A204.1 (cell line): ENCODE results near the gene PHF19.

ENCODE experiments used
- FAIRE-seq: peaks from 2 replicates; lab custom pipeline; 2012; peaks lifted over from hg19 to GRCh38; lab: Jason Lieb, UNC

The PHF19 gene

GRCh38 chr9:120891884-120892747, 15.1 kb upstream of the PHF19 start:
- no peak for FAIRE-seq

GRCh38 chr9:120891245-120891883, 14.4 kb upstream of the PHF19 start:
- no peak for FAIRE-seq

DNA sequence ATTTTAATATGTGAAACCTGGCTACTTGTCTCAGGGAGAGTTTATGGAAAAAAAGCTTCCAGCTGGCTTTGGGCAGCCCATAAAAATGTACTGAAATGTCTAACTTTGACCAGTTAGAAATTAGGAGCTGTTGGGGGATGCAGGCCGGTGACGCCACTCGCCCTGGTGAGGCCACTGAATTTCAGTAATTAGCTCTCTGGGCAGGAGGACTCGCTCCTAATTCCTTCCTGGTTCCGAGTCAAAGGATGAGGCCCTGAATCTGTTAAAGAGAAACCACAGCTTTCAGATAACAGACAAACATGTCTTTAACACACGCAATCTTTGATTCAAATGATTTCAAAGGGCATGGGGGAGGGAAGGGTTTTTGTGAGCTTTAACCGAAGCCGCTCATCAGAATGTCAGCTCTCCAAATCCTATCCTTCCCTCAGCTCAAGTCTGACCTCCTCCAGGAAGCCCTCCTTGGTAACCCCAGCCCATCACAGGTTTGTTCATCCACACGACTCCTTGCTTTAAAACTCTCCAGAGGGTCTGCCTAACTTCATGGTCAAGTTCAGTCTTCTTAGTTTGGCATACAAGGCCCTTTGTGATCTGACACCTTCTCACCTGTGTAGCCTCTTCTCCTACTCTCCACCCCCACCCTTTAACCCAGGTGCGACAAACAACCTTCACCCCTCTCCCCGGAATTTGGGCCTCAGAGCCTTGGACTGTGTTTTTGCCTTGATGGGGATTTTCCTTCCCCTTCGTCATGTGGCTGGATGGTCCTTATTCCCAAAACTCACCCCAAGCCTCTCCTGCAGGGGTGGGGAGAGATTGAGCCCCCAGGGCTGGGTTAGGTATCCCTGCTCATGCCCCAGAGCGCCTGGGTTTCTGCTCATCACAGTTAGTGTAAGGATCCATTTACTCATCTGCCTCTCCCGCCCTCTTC, 13.6 kb upstream of the PHF19 start:
- FAIRE-seq, result no peak

DNA sequence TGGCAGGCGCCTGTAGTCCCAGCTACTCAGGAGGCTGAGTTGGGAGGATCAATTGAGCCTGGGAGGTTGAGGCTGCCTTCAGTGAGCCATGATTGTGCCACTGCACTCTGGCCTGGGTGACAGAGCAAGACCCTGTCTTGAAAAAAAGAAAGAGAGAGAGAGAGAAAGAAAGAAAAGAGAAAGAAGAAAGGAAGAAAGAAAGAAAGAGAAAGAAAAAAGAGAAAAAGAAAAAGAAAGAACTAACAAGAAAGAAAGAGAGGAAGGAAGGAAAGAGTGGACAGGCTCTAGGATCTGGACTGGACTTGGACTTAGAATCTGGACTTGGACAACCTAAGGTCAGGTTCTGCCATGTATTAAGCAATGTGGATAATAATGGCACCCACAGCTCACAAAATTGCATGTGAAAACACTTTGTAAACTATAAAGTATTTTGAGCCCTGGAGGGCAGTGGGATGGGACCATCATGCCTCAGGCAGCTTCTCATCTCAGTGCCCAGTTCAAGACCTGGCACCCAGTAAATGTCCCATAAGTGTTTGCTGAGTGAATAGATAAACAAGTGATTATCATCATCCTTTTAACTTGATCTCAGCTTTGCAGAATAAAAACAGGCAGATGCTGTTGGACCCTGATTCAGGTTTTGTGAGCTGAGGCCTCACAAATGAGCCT, 12.8 kb upstream of the PHF19 start:
- FAIRE-seq, result no peak

DNA sequence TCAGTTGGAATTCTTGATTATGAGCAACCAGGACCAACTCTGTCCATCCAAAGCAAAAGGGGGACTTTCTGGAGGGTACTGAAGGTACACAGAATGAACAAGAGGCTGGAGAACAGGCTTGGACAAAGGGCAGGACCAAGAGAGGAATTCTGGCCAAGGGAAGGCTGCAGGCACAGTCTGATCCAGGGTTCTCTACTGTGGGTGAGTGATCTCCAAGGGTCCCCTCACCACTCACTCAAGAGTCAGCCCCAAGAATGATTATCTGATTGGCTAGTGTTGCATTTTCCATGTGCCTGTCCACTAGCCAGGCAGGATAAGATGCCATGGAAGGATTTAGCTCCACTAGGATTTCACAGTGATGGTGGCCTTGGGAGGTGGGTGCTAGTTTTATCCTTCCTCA, 11.6 kb upstream of the PHF19 start:
- no peak for FAIRE-seq

- no peak for FAIRE-seq
These were observed 9.5 kb upstream of the PHF19 start for GRCh38 chr9:120886490-120886967.

DNA sequence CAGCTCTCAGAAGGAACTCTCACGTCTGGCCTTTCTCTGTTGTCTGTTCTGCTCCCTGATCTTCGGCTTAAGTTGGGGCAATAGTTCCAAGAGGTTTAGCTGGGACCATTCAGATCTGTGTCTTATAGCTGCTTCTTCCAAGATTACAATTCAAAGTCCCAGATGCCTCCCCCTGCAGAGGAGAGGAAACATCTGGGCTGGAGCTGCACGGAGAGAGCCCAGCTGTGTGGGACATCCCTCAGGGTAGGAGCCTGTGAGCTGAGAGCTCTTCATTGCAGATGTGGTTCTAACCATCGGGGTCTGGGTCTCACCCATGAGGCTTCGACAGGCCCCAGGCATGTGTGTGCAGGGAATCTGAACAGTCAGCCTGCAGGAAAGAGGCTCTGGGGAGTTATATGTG, 9.0 kb upstream of the PHF19 start:
- no peak for FAIRE-seq

DNA sequence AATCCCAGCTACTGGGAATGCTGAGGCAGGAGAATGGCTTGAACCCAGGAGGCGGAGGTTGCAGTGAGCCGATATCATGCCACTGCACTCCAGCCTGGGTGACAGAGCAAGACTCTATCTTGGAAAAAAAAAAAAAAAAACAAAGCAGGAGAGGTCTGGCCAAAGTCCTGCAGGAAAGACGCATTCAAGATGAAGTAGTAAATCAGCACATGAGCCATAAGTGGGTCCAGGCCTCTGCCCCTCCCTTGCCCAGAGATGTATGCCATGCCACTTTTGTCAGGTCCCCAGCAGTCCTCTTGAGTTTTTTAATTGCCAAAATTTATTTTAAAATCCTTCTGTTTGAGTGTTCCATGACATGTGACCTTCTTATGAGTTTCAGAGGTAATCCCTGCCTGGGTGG, 8.5 kb upstream of the PHF19 start:
- no peak for FAIRE-seq

DNA sequence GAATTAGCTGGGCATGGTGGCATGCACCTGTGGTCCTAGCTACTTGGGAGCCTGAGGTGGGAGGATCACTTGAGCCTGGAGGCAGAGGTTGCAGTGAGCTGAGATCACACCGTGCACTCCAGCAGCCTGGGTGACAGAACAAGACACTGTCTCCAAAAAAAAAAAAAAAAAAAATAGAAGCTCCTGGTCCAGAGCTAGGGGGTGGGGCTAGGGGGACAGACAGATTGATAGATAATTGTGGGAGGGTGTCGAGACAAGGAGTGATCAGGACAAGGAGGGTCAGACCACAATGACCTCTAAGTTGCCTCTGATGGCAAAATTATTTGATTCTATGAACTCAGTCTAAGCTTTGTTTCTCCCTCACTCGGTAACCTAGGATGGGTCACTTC, 6.6 kb upstream of the PHF19 start:
- FAIRE-seq, result no peak

GRCh38 chr9:120882935-120883607, 6.1 kb upstream of the PHF19 start:
- FAIRE-seq, result no peak

- no peak for FAIRE-seq
These were observed 2.5 kb upstream of the PHF19 start for GRCh38 chr9:120879446-120879845.

- FAIRE-seq, result no peak
These were observed 1.5 kb upstream of the PHF19 start for GRCh38 chr9:120878188-120879130.

GRCh38 chr9:120877276-120878034, 467 bp upstream of the PHF19 start:
- FAIRE-seq, result no peak

DNA sequence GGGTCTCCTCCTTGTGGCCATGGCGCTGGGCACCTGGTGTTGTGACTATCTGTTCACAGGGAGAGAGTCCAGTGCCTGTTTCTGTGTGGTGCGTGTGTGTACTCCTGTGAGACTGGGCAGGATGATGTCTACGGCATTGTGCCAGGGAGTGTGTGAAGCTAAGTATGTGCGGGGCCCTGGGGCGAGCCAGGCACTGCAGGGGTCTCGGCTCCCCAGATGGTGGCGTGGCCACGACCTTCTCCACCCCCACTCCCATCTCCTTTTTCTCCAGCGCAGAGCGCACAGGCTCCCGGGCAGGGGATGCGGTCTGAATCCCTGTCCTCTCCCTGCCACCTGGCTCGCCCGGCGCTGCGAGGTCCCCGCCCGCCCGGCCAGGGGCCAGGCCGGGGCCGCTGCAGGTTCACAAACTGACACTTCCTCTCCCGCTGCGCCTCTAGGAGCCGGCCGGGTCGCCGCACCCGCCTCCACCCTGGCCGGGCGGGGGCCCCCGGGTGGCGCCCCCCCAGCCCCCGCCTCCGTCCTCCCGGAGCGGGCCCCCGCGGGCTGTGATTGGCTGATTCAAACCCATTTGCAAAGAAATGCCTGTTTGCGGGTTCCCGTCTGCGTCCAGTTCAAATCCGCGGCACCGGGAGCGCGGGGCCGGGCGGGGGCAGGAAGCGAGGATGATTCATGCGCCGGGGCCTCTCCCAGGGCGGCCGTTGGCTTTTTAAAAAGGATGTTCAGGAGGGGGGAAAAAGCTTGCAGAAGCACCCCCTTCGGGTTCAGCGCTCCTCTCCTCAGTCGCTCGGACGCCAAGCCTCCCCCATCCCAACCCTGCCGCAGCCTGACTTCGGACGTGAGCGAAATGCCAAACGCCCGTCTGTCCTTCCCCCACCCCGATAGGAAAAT, 790 bp downstream of the PHF19 start:
- no peak for FAIRE-seq

DNA sequence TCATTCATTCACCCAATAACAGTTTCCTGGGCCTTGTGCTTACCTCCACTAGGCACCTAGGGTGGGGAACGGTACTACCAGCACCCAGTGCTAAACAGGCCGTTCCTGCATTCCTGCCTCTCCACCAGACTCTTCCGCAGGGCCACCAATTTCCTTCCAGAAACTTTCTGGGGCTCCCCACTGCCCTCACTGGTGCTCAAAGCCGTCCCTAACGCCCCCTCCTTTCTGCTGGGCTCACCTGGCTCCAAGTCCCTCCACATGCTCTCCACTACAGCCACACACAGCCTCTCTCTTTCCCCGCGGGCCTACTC, 1.4 kb downstream of the PHF19 start:
- no peak for FAIRE-seq

GRCh38 chr9:120875195-120875565, 1.8 kb downstream of the PHF19 start:
- FAIRE-seq, result no peak

- FAIRE-seq, result no peak
These were observed 2.5 kb downstream of the PHF19 start for GRCh38 chr9:120874226-120875194.

DNA sequence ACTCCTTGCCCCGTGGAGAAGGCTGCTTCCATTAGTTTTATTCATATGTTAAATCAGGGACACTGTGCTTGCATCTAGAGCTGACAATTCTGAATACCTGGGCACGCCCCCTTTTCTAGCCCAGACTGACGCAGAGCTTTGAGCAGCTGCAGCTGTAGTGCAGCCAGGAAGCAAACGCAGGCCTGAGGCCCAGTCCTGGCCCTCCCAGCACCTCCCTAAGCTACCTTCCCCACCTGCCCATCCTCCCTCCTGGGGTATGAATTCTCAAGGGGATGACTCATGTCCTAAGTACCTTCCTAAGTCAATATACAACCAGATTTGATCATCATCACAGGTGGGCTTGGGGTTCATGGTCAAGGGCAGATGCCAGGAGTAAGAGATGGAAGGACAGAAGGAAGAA, 3.5 kb downstream of the PHF19 start:
- no peak for FAIRE-seq
